Colonic mucosa (tissue), 4 donors: Measurements from ENCODE around the gene BRME1. TPM values are rescaled to one million over a fixed set of nuclear protein-coding genes. Genes with fewer than 3 reads are reported as not detected.

Experiments used
- DNase-seq: peaks from one replicate; pipeline ENCODE4 v3.0.0-alpha.2; 2020
- H3K27ac ChIP-seq: fragments of 200-600 bp; one replicate; pipeline ENCODE4 v1.8.0; 2021
- H3K27me3 ChIP-seq: fragments of 200-600 bp; one replicate; pipeline ENCODE4 v1.8.0; 2021
- H3K36me3 ChIP-seq: fragments of 200-600 bp; one replicate; pipeline ENCODE4 v1.8.0; 2021
- H3K4me1 ChIP-seq: fragments of 200-600 bp; one replicate; pipeline ENCODE4 v1.8.0; 2021; ENCODE audit warnings: mild to moderate bottlenecking
- H3K4me3 ChIP-seq: fragments of 200-600 bp; one replicate; pipeline ENCODE4 v1.8.0; 2021
- H3K9ac ChIP-seq, 2 donors: one replicate each; pipeline ENCODE4 v1.7.0; 2013; ENCODE audit warnings: control low read depth in 2 of 2, low read depth in 2 of 2, low read length in 2 of 2
- H3K9me3 ChIP-seq: fragments of 200-600 bp; one replicate; pipeline ENCODE4 v1.8.0; 2021
- intact Hi-C: fragments of 100-400 bp; cut with DNase I; formaldehyde crosslinking; loops from one replicate; pipeline ENCODE4 v1.14.1; 2022
- total RNA-seq, 2 donors: library from RNA; stranded (reverse); fragmentation: NEBNext Ultra II Directional in 1 of 2; extraction: Animal tissue kit (Norgen Biotek cat#: 25700) in 1 of 2; gene quantifications; one replicate each; pipeline ENCODE4 v1.2.1, GENCODE V29; 2021
- TF ChIP-seq, protein P1 (sequence below): fragments of 200-600 bp; IDR thresholded peaks from one replicate; pipeline ENCODE4 v1.8.0; 2022; ENCODE audit warnings: antibody characterized with exemption, mild to moderate bottlenecking
- donor health status: healthy.
- donor health status: DM: no; HTN: no; CAD: no.
- donor health status: DM: no; HTN: no; CAD: no.

Gene BRME1
- total RNA-seq, 2 donors from 2014 or later, result 5.9 to 20.0 TPM

DNA sequence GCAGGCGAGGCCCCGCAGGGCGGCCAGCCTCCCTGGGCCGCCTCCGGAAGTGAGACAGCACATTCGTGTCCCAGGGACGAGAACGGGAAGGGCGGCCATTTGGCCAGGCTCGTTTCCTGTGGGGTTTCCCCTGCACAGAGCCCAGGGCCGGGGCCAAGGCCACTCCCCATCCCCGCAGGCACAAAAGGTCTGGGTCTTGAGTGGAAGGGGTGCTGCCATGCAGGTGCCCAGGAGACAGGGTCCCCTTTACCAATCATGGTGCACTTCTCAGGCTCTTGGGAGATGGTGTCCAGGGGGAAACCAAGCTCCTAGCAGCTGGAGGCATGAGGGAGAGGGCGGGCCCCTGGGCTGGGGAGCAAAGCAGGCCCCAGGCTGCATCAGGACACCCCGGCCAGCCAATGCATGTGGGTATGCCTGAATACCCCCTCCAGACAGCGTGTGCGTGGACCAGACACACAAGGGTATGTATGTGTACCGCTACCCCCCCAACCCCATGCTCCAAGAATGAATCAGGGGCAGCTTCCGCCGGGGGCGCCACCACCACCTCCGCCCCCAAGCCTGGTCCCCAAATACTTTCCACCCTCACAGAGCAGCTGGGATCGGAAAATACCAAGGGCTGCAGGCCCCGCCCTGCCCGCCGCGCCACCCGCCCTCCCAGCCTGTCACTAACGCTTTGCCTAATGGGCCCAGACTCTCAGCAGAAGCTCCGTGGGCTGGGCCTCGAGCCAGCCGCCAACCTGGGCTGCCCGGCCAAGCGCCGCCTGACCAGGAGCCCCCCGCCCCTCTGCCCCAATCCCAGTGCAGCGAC, 66.6 kb downstream of the BRME1 start:
- peak; percentile 87 for DNase-seq
- H3K9ac ChIP-seq, result peak overlapping the region; percentile 97 to 100
- TF ChIP-seq, protein P1, sequence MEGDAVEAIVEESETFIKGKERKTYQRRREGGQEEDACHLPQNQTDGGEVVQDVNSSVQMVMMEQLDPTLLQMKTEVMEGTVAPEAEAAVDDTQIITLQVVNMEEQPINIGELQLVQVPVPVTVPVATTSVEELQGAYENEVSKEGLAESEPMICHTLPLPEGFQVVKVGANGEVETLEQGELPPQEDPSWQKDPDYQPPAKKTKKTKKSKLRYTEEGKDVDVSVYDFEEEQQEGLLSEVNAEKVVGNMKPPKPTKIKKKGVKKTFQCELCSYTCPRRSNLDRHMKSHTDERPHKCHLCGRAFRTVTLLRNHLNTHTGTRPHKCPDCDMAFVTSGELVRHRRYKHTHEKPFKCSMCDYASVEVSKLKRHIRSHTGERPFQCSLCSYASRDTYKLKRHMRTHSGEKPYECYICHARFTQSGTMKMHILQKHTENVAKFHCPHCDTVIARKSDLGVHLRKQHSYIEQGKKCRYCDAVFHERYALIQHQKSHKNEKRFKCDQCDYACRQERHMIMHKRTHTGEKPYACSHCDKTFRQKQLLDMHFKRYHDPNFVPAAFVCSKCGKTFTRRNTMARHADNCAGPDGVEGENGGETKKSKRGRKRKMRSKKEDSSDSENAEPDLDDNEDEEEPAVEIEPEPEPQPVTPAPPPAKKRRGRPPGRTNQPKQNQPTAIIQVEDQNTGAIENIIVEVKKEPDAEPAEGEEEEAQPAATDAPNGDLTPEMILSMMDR, result no peak
- H3K4me1 ChIP-seq, result peaks cover 12% of the 10 kb centered on the region
- no peaks in the 10 kb centered on the region for H3K27me3 ChIP-seq
- peak overlapping the region; percentile 99 for H3K27ac ChIP-seq
- no peaks in the 10 kb centered on the region for H3K9me3 ChIP-seq
- peak overlapping the region; percentile 88 for H3K4me3 ChIP-seq
- H3K36me3 ChIP-seq, result peaks cover 10% of the 10 kb centered on the region
- intact Hi-C loops, result no loop called here

DNA sequence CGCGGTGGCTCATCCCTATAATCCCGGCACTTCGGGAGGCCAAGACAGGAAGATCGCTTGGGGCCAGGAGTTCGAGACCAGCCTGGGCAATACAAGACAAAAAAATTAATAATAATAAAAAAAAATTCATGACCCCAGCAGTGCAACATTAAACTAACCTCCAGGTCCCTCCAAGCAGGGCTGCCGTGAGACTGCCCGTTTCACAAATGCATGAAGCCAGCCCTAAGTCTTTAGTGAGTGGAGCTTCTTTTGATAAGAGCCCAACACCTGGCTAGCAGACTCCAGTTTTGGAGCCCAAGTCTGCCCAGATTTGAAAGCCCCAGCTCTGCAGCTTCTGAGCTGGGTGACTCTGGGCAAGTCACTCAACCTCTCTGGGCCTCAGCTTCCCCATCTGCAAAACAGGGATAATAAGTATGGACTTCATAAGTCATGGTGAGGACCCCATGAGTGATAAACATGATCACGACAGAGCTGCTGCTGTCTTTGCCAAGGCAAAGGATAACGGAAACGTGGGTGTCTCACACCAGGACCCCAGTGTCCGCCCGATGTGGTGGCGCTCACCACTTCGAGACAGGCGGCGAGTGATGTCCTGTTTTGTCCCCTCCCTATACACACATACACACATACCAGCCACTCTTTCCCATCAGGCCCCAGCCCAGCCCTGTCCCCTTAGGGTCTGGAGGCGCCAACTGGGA, 67.3 kb downstream of the BRME1 start:
- TF ChIP-seq, protein P1, result no peak
- Histone ChIP-seq H3K27me3 (no peaks in the 10 kb centered on the region), H3K4me1 (peaks cover 6% of the 10 kb centered on the region), H3K4me3 (peak overlapping the region; percentile 88), H3K27ac (peak overlapping the region; percentile 99), H3K36me3 (peaks cover 10% of the 10 kb centered on the region), H3K9ac (peak overlapping the region; percentile 97 to 100), H3K9me3 (no peaks in the 10 kb centered on the region)
- intact Hi-C loops, result no loop called here
- DNase-seq, result no peak

DNA sequence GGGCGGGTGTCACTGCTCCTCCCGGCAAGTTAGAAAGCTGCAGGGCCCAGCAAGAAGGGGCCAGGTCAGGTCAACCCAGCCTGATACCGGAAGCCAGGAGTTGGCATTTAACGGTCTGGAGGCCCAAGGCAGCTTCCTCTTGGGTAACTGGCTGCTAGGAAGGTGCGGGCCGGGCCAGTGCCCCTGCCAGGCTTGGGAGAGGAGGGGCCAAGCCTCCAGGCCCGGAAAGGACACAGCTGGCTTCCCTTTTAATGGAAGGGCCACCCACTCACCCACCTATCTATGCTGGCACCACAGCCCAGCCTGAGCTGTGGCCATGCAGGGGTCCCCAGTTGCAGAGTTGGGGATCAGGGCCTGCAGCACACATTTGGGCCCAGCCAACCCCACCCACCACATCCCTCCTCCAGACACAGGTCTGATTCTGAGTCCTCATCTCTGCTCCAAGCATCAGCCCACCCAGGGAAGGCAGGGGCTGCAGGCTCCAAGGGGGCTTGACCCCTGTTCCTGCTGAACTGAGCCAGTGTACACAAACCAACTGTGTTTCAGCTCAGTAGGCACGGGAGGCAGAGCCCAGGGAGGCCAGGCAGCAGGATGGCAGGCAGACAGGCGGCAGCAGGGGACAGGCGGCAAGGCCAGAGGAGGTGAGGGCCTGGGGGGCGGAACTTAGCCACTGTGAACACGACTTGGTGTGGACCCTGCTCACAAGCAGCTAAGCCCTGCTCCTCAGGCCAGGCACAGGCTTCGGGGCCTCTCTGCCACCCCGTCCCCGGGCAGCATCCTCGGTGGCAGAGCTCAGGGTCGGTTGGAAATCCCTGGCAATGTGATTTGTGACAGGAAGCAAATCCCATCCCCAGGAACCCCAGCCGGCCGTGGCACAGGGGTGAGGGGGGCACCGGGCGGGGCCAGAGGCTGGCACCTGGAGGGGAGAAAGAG, 69.9 kb downstream of the BRME1 start:
- Histone ChIP-seq H3K4me3 (no peak overlapping the region), H3K27me3 (no peaks in the 10 kb centered on the region), H3K4me1 (no peaks in the 10 kb centered on the region), H3K27ac (peak overlapping the region; percentile 99), H3K9me3 (no peaks in the 10 kb centered on the region), H3K36me3 (peaks cover 10% of the 10 kb centered on the region), H3K9ac (peak overlapping the region; percentile 38 to 62)
- peak; percentile 29 for DNase-seq
- TF ChIP-seq, protein P1, result no peak
- intact Hi-C loops, result no loop called here

DNA sequence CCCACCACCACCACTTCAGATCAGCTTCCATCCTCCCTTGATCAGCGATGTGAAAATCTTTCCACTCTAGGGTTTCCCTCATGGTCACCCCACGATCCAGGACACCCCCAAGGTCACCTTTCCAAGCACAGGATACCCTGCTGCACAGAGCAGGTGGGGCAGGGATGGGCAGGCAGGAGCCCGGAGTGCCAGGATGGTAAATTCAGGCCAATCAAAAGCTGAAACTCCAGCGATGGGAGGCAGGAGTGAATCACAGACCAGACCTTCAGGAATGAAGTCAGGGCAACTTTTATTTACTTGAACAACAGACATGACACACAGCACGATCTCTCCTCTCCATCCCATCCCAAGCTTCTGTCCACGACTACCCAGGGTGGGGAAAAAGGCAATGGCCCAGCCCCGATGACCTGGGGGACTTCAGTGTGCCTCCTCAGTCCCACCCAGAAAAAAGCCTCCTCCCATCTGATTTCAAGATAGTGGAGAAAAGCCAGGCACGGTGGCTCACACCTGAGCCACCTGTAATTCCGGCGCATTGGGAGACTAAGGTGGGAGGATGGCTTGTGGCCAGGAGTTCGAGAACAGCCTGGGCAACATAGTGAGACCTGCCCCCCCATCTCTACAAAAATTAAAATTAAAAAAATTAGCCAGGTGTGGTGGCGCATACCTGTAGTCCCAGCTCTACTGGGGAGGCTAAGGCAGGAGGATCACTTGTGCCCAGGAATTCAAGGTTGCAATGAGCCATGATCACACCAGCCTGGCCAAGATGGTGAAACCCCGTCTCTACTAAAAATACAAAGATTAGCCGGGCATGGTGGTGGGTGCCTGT, 71.5 kb downstream of the BRME1 start:
- Histone ChIP-seq H3K36me3 (peaks cover 10% of the 10 kb centered on the region), H3K4me1 (no peaks in the 10 kb centered on the region), H3K27ac (peak overlapping the region; percentile 7), H3K27me3 (no peaks in the 10 kb centered on the region), H3K9me3 (no peaks in the 10 kb centered on the region), H3K9ac (peak overlapping the region in 1 of 2 donors; percentile 67), H3K4me3 (no peak overlapping the region)
- DNase-seq, result no peak
- TF ChIP-seq, protein P1, result no peak
- intact Hi-C loops, result loop anchor here (5.0 kb wide), 1 partner anchor 37 kb away; the partner anchor contains the start of gene ZSWIM4
